NB4 (cell line): ENCODE results near the gene DEPDC4.

Experiments used
- DNase-seq: peaks from one replicate; pipeline ENCODE4 v3.0.0; 2010; ENCODE audit warnings: low read depth
- H3K4me3 ChIP-seq: one replicate; pipeline ENCODE4 v1.5.1; 2011; ENCODE audit warnings: mild to moderate bottlenecking, low read depth, low read length, moderate library complexity
- CTCF ChIP-seq: IDR thresholded peaks from one replicate; pipeline ENCODE4 v1.5.1; 2012; ENCODE audit warnings: low read depth, low read length
- MAX ChIP-seq: IDR thresholded peaks from 2 replicates; pipeline ENCODE4 v1.6.1; 2011; ENCODE audit warnings: low read depth, low read length
- MYC ChIP-seq: IDR thresholded peaks from 2 replicates; pipeline ENCODE4 v1.6.1; 2011; ENCODE audit warnings: low read depth, low read length
- POLR2A ChIP-seq: IDR thresholded peaks from 2 replicates; pipeline ENCODE4 v1.6.1; 2011; ENCODE audit warnings: mild to moderate bottlenecking; ENCODE audit not compliant: insufficient read length; ENCODE audit errors: extremely low read depth

DEPDC4 gene

DNA sequence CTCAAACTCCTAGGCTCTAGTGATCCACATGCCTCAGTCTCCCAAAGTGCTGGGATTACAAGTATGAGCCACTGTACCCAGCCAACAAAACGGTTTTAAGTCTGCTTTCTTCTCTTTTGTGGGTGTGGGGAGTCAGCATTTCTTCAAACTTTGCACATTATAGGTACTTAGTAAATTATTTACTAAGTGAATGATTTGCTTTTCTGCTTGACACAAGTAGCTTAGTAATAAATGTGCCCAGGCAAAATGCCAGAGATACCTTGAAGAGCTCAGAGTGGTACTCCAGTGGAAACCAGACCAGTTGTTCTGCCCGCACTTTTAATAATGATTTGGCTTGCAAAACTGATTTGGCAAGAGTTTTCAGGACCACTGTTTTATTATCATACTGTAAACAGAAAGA lies 15.0 kb downstream of the DEPDC4 start:
- TF ChIP-seq MAX, result no peak
- no peak for TF ChIP-seq POLR2A
- TF ChIP-seq MYC, result no peak
- TF ChIP-seq CTCF, result no peak
- H3K4me3 ChIP-seq, result no peak overlapping the region
- DNase-seq, result no peak

DNA sequence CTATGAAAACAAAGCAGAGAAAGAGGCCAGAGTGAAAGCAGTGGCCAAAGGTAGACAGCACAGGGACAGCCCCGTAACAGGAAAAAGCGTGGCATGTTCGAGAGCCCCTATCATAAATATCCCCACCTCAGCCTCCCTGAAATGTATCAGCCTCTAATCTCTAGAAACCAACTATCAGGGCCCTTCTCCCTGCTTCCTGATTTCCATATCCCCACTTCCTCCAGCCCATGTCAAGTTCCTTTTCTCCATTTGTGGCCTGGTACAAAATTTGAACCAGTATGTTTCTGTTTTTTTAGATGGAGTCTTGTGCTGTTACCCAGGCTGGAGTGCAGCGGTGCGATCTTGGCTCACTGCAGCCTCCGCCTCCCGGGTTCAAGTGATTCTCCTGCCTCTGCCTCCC lies 16.9 kb downstream of the DEPDC4 start:
- no peak overlapping the region for H3K4me3 ChIP-seq
- no peak for DNase-seq
- TF ChIP-seq MAX, result no peak

DNA sequence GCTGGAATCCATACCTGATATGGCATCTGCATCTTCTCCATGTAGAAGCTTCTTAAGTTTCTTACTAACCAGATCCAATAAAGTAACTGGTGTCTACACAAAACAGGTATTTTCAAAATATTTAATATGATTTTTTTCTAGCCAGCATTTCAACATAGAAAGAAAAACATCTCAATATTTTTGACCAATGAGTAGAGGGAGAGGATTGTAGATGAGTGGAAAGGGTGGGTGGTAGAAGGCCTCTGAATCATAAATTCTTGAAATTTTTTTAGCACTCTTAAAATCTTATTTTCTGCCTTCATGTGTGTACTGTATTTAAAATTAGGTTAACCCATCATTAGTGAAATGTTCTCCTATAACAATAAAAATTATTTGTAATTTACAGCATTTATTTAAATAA lies 18.0 kb downstream of the DEPDC4 start:
- TF ChIP-seq MAX, result no peak
- no peak for TF ChIP-seq MYC
- TF ChIP-seq POLR2A, result no peak
- TF ChIP-seq CTCF, result no peak
- no peak overlapping the region for H3K4me3 ChIP-seq
- no peak for DNase-seq

- TF ChIP-seq POLR2A (no peak), MAX (no peak), MYC (no peak), CTCF (no peak)
- H3K4me3 ChIP-seq, result no peak overlapping the region
- no peak for DNase-seq
These were observed 19.1 kb downstream of the DEPDC4 start for GRCh38 chr12:100247765-100248164.

DNA sequence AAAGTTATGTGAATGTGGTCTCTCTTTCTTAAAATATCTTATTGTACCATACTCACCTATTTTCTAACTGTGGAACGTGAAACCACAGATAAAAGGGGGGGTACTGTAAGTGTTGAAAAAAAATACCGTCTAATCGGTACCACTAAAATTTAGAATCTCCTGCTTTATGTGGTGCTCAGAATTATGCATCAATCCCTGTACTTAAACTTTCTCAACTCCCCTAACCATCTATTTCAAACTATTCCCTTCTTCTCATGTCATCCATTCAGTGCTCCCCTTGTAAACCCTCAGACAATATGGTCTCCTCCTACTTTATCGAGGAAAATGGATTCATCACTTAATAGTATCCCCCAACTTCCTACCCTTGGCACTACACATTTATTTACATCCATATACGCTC lies 23.7 kb downstream of the DEPDC4 start:
- no peak overlapping the region for H3K4me3 ChIP-seq
- TF ChIP-seq CTCF, result no peak
- no peak for TF ChIP-seq MAX
- TF ChIP-seq MYC, result no peak
- TF ChIP-seq POLR2A, result no peak

DNA sequence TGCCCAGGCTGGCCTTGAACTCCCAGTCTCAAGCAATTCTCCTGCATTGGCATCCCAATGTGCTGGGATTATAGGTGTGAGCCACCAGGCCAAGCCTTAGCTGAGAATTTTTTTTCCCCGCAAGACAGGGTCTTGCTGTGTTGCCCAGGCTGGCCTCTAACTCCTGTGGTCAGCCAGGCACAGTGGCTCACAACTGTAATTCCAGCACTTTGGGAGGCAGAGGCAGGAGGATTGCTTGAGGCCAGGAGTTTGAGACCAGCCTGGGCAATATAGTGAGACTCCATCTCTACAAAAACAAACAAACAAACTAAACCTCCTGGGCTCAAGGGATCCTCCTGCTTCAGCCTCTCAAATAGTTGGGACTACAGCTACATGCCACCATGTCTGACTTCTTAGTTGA lies 27.3 kb downstream of the DEPDC4 start:
- TF ChIP-seq MYC, result no peak
- TF ChIP-seq POLR2A, result no peak
- H3K4me3 ChIP-seq, result no peak overlapping the region
- DNase-seq, result no peak

More for the DNA sequence above, 23.7 kb downstream of the DEPDC4 start:
- no peak for DNase-seq

DNA sequence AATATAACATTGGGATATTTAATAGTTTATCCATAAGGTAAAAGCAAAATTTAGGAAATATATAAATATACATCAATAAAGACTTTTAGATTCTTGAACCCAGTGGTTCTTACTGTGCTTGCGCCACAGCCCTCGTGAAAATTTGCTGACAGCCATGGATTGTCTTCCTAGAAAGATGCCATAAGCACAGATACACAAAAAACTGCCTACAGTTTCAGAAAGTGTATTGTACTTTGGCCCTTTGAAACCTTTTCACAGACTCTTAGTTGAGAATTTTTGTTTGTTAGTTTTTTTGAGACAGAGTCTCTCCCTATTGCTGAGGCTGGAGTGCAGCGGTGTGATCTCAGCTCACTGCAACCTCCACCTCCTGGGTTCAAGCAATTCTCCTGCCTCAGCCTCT lies 28.1 kb downstream of the DEPDC4 start:
- TF ChIP-seq POLR2A (no peak), MAX (no peak), CTCF (no peak), MYC (no peak)
- no peak for DNase-seq
- no peak overlapping the region for H3K4me3 ChIP-seq
